CD4-positive, alpha-beta T cell treated with Interferon alpha-2 for 1 hour (primary cell): ENCODE results near the gene TLL2.

Experiments
- DNase-seq, 2 donors: peaks; one replicate each; pipeline ENCODE4 v3.0.0-alpha.2; 2020 to 2022

The TLL2 gene

DNA sequence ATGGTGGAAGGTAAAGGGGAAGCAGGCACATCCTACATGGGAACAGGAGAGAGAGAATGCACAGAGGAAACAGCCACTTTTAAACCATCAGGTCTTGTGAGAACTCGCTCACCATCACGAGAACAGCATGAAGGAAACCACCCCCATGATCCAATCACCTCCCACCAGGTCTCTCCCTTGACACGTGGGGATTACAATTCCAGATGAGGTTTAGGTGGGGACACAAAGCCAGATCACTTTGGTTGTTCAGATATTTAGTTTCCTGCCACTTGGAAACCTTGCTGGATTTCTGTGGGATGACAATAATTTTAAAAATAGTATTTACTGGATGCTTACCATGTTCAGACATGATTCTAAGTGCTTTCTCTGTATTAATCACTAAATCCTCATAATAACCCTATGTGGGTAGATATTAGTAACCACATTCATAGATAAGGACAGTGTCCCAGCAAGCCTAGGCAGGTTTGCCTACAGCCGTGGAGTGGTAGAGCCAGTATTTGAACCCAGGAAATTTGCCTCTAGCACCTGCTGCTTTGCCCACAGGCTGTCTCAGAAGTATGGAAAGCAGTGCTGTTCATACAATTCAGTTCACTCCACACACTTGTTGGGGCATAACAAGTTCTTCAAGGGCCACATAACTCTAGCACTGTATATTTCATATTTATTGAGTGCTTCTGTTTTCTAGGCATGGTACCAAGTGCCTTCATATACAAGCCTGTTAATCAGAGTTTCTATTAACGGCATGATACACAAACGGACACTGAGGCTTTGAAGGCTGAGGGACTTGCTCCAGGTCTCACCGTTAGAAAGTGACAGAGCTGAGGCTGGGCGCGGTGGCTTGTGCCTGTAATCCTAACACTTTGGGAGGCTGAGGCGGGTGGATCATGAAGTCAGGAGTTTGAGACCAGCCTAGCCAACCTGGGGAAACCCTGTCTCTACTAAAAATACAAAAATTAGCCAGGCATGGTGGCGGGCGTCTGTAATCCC, 8.3 kb downstream of the TLL2 start:
- DNase-seq: no peak

DNA sequence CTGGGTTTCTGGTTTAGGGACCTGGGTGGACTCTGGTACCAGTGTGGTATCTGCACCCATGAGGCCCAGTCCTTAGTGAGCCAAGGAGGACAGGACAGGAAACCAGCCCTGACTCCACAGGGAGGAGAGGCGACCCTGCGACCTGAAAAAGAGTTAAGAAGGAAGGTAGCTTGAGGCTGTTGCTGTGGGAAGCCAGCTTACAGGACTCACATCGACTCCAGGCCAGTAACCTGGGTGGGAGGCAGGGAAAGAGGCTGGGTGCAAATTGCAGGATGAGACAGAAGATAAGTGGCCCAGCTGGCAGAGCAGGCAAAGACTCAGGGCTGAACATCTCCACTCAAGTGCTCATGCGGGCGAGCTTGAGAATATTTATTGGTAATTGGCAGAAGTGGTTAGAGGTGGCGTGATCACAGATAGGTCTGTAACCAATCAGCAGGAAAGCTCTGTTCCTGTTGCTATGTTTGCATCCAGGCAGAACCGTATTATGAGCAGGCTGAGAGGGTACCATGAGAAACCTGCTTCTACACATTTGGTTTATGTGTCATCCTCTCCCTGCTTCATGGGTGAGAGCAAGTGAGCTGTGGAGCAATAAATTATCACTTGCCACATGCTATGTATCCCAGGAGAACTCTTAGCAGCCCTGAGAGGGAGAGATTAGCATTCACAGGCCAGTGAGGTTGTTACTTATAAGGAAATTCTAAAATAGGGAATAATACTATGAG, 11.0 kb downstream of the TLL2 start:
- no peak for DNase-seq

- no peak for DNase-seq
Observed at GRCh38 chr10:96501985-96502384, 11.7 kb downstream of the TLL2 start.

GRCh38 chr10:96500519-96500918, 13.2 kb downstream of the TLL2 start:
- no peak for DNase-seq

DNA sequence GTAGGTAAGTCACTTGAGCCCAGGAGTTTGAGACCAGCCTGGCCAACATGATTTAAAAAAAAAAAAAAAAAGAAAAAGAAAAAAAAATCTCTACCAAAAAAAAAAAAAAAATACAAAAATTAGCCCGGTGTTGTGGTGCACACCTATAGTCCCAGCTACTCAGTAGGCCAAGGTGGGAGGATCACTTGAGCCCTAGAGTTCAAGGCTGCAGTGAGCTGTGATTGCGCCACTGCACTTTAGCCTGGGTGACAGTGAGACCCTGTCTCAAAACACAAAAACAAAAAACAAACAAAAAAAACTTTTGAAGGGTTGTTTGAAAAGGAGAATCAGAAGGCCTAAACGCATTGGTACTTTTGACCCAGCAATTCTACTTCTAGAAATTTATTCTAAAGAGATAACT, 13.7 kb downstream of the TLL2 start:
- DNase-seq: no peak

GRCh38 chr10:96497391-96497790, 16.3 kb downstream of the TLL2 start:
- DNase-seq: no peak

GRCh38 chr10:96496281-96496925, 17.3 kb downstream of the TLL2 start:
- DNase-seq: no peak

DNA sequence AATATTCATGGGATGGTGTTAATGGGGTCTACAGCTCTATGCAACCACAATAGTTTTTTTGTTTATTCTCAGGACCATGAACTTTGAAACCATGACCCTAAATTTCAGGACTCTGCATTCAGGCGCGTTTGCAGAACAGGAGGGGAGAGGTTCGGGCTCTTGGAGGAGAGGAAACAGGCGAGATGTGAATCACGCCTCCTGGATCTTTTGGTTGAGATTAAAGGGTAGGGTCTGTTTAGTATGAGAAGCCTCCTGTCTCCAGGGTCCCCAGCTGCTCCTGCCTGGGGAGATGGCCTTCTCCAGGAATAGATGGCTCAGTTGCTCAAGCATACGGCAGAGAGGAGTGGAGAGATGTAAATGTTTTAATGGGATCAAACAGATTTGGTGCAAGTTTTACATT, 18.2 kb downstream of the TLL2 start:
- DNase-seq: no peak

GRCh38 chr10:96494694-96495093, 19.0 kb downstream of the TLL2 start:
- no peak for DNase-seq

- no peak for DNase-seq
Observed at GRCh38 chr10:96493871-96494525, 19.7 kb downstream of the TLL2 start.

GRCh38 chr10:96493254-96493653, 20.5 kb downstream of the TLL2 start:
- DNase-seq: no peak

GRCh38 chr10:96491303-96491702, 22.4 kb downstream of the TLL2 start:
- no peak for DNase-seq

GRCh38 chr10:96488161-96488935, 25.4 kb downstream of the TLL2 start:
- no peak for DNase-seq

- DNase-seq: no peak
Observed at GRCh38 chr10:96482815-96483588, 30.7 kb downstream of the TLL2 start.

- no peak for DNase-seq
Observed at GRCh38 chr10:96478355-96478754, 35.4 kb downstream of the TLL2 start.

- no peak for DNase-seq
Observed at GRCh38 chr10:96473866-96474265, 39.9 kb downstream of the TLL2 start.

DNA sequence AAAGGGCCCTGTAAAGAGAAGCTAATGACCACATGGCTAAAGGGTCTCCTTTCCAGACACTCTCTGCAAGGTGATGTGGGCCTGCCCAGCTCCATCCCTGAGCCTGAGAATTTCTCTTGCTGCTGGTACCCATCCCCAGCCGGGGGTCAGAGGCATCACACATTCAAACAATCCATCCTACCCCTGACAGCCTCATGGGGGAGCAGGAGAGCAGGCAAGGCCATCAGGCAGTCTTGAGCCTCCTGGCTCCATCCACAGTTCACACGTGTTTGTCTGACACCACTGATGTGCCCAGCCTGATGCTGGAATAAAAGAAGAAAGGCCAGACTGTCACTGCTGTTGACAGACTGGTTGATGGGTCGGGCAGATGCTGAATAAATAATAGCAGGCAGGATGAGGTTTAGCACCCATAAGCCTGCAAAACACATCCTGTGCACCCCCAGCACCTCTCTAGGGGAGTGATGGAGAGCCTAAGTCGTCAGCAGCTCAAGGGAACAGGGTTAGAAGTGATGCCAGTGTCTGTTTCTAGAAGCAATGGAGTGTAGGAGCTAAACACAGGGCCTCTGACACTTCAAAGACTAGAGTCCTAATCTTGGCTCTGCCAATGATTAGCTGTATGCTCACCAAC, 43.5 kb downstream of the TLL2 start:
- DNase-seq: peak; percentile 3 to 17

DNA sequence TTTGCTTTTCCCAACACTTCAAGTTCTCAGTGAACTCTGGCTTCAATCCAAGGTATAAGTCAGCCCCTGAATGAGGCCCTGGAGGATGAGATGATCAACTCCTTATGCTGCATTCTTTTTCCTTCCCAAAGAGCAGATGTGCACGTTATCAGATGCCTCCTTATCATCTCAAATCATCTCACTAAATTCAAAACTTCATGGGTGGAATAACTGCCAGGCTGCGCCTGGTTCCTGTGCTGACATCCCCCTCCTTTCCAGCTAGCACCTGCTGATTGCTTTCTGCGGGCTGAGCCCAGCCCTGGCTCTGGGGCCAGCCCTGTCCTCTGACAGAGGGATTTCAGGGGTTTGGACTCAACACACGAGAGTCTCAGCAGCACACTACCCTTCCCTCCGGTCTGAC, 44.9 kb downstream of the TLL2 start:
- no peak for DNase-seq

- no peak for DNase-seq
Observed at GRCh38 chr10:96465599-96465998, 48.1 kb downstream of the TLL2 start.

GRCh38 chr10:96463562-96463961, 50.2 kb downstream of the TLL2 start:
- DNase-seq: no peak

- no peak for DNase-seq
Observed at GRCh38 chr10:96462606-96463151, 51.0 kb downstream of the TLL2 start.
